D721Med (cell line): ENCODE results near the gene ZNRF3.

ENCODE experiments used
- DNase-seq: peaks from one replicate; pipeline ENCODE4 v3.0.0; 2011; ENCODE audit warnings: low spot score; ENCODE audit not compliant: insufficient read length
- FAIRE-seq: peaks from 2 replicates; lab custom pipeline; 2011; peaks lifted over from hg19 to GRCh38; lab: Jason Lieb, UNC
- TF ChIP-seq, protein P1 (sequence below): IDR thresholded peaks from 2 replicates; pipeline ENCODE4 v1.5.1; 2012; ENCODE audit warnings: mild to moderate bottlenecking, control low read depth; ENCODE audit not compliant: insufficient read depth; ENCODE audit errors: missing control alignments

Gene ZNRF3

DNA sequence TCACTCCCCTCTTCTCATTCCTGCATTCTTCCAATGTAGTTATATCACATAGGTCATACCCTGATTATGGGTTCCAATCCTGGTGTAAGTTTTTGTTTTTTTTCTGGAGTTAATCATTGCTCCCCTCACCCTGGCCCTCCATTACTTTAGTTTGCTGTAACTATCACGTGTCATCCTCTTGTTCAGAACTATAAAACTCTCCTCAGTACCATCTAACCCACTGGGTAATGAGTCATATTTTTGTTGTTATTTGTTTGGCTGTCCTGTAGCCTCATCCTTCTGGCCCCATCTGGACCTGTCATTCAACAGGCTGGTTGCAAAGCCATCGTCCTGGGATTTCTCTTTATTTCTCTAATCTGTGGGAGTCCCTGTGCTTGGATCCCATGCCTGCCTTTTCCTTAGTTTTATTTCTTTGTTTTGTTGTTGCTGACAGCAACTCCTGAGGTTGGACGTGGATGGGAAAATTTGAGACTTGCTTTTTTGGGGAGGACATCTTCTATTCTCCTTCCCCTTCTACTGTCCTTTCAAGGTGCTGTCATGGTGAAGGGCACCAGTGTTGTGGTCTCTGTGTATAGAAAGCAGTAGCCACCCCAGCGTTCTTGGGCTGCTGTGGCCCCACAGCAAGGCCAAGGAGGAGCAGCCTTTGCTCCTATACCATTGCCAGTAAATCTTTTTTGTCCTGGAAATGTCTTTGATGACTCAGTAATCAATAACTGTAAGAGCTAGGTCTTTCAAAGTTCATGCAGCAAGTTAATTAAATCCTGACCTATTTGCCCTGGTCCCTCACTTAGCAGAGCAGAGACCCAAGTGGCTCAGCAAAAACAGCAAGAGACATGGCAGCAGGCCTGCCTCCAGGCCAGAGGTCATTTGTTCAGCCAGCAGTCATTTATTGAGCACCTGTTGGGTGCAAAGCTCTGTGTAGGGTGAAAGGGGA is 95.8 kb downstream of the ZNRF3 start:
- TF ChIP-seq, protein P1, sequence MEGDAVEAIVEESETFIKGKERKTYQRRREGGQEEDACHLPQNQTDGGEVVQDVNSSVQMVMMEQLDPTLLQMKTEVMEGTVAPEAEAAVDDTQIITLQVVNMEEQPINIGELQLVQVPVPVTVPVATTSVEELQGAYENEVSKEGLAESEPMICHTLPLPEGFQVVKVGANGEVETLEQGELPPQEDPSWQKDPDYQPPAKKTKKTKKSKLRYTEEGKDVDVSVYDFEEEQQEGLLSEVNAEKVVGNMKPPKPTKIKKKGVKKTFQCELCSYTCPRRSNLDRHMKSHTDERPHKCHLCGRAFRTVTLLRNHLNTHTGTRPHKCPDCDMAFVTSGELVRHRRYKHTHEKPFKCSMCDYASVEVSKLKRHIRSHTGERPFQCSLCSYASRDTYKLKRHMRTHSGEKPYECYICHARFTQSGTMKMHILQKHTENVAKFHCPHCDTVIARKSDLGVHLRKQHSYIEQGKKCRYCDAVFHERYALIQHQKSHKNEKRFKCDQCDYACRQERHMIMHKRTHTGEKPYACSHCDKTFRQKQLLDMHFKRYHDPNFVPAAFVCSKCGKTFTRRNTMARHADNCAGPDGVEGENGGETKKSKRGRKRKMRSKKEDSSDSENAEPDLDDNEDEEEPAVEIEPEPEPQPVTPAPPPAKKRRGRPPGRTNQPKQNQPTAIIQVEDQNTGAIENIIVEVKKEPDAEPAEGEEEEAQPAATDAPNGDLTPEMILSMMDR = no peak
- no peak for DNase-seq
- no peak for FAIRE-seq

DNA sequence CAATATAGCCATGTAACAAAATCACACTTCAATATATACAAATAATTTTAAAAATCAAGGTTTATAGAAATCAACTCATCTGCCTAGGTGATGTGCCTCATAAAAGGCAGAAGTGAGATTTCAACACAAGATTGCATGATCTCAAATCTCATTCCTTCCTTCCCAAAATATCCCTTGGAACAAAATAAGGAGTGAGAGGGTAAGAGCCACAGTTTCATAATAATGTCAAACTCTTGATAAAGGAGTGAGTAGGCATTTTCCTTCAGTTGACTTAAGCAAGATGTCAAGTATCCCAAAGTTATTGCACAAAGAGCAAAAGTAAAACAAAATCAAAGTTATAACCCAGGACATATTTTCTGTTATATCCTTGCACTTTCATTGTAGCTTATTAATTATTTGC is 97.0 kb downstream of the ZNRF3 start:
- TF ChIP-seq, protein P1 = no peak

DNA sequence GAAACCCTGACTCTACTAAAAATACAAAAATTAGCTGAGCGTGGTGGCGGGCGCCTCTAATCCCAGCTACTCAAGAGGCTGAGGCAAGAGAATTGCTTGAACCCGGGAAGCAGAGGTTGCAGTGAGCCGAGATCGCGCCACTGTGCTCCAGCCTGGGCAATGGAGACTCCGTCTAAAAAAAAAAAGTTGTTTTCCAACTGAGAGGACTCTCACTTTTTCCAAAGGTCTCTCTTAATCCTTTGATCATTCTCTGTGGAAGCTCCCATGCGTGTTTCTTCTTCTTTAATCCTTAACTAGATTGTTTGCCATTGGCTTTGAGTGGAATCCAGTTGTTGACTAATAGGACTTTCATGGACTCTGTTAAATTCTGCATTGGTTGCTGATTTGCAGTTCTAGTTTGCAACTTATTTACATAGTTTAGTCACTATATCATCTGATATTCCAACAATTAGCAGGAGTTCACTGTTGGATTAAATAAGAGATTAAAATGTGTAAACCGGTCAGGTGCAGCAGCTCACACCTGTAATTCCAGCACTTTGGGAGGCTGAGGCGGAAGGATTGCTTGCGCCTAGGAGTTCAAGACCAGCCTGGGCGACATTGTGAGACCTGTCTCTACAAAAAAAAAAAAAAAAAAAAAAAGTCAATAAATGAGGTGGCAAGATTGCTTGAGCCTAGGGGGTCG is 98.6 kb downstream of the ZNRF3 start:
- FAIRE-seq (no peak), DNase-seq (no peak)
- TF ChIP-seq, protein P1 = no peak

More for the DNA sequence above, 97.0 kb downstream of the ZNRF3 start:
- FAIRE-seq (no peak), DNase-seq (no peak)

DNA sequence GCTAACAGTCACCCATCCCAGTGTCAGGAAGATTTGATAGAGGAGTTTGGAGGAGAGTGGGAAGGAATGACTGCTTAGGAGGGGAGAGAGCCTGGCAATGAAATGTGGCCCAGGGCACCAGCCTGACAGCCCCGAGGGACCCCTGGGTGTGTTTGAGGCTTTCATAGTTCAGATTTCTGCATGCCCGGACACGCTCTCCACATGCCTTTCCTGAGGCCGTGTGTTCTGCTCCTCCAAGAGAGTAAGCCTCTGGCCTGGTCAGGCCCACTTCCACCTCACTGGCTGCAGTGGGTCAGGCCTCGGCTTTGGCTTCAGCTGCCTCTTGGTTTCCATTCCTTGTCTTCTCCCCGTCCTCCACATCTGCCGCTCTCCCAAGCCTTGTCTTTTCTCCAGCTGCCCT is 99.8 kb downstream of the ZNRF3 start:
- no peak for FAIRE-seq
- DNase-seq = no peak
- TF ChIP-seq, protein P1 = no peak

DNA sequence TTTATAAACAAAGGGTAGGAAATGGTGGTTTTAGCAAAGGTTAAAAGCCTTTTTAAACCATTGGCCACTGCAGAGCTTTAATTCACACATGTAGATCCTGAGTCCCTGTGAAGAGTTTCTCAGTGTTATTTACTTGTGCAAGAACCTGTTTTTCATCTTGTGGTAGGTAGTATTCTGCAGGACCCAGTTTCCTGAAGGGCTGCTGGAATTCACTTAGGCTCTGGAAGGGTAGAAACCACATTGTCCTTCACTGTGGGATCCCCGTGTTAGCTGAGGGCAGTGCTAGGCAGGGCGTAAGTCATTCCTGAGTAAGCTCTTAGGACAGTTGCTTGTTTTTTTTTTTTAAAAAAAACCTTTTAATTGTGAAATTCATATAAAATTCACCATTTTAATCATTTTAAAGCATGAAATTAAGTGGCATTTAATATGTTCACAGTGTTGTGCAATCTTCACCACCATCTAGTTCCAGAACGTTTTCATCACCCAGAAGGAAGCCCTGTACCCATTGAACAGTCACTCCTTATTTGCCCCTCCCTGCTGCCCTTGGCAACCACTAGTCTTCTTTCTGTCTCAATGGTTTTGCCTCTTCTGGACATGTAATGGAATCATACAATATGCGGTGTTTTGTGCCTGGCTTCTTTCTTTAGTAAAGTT is 100.5 kb downstream of the ZNRF3 start:
- TF ChIP-seq, protein P1 = no peak
- FAIRE-seq (no peak), DNase-seq (no peak)

DNA sequence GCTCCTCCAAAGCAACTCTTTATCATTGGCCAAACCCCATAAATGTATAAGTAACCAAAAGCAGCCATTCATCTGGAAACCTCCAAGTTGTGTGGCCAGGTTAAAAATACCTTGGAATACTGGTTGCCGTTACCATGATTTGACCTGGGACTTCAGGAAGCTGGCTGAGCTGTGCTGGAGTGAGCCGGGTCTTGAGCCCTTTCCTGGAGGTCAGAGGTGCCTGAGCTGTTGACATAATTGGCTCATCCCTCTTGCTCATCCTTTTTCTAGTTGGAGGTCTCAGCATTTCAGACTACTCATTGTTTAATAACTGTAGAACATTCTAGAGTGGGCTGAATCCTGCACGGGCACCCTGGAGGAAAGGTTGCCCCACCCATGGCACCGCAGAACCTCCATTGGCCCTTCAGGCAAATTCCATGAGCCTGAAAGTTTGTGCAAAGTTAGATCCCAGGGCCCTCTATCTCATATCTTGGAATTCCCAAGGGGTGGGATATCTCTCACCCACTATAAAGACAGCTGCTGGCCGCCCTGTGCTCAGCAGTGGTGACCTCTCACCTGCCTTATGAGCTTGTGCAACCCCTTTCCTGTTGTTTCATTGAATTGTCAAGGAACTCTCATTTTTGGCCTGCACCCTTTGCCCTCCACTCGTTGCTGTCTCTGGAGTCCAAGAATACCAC is 101.2 kb downstream of the ZNRF3 start:
- DNase-seq = no peak
- TF ChIP-seq, protein P1 = no peak
- FAIRE-seq = no peak
